Progenitor cell of endocrine pancreas (in vitro differentiated cells): ENCODE measurements around the gene PIK3IP1. TPM values are rescaled to one million over a fixed set of nuclear protein-coding genes. Genes with fewer than 3 reads are reported as not detected.

Experiments
- DNase-seq: peaks from one replicate; pipeline ENCODE4 v3.0.0; 2021; ENCODE audit warnings: low spot score; ENCODE audit not compliant: unreplicated experiment
- H3K27ac Mint-ChIP-seq: 2 replicates; pipeline ENCODE4 v1.8.0; 2021; ENCODE audit warnings: mild to moderate bottlenecking, moderate library complexity, mixed read lengths
- H3K27me3 Mint-ChIP-seq: 2 replicates; pipeline ENCODE4 v1.8.0; 2021; ENCODE audit warnings: mixed read lengths
- H3K36me3 Mint-ChIP-seq: 2 replicates; pipeline ENCODE4 v1.8.0; 2022; ENCODE audit warnings: mixed read lengths; ENCODE audit not compliant: insufficient read depth
- H3K4me1 Mint-ChIP-seq: 2 replicates; pipeline ENCODE4 v1.8.0; 2021; ENCODE audit warnings: low read depth, mixed read lengths
- H3K4me3 Mint-ChIP-seq: 2 replicates; pipeline ENCODE4 v1.8.0; 2021; ENCODE audit warnings: low read depth, mild to moderate bottlenecking, moderate library complexity, mixed read lengths
- H3K9me3 Mint-ChIP-seq: 2 replicates; pipeline ENCODE4 v1.8.0; 2021; ENCODE audit warnings: low read depth, mixed read lengths
- CTCF ChIP-seq: fragments of 200-600 bp; sonication (generic); IDR thresholded peaks from one replicate; pipeline ENCODE4 v1.5.0; 2021; ENCODE audit warnings: antibody characterized with exemption, mild to moderate bottlenecking; ENCODE audit not compliant: unreplicated experiment
- total RNA-seq: library from RNA; stranded (reverse); gene quantifications from 2 replicates; pipeline ENCODE4 v1.2.1, GENCODE V29; 2021

The PIK3IP1 gene
- total RNA-seq, 1 donor from 2014 or later, result 7.6 TPM

DNA sequence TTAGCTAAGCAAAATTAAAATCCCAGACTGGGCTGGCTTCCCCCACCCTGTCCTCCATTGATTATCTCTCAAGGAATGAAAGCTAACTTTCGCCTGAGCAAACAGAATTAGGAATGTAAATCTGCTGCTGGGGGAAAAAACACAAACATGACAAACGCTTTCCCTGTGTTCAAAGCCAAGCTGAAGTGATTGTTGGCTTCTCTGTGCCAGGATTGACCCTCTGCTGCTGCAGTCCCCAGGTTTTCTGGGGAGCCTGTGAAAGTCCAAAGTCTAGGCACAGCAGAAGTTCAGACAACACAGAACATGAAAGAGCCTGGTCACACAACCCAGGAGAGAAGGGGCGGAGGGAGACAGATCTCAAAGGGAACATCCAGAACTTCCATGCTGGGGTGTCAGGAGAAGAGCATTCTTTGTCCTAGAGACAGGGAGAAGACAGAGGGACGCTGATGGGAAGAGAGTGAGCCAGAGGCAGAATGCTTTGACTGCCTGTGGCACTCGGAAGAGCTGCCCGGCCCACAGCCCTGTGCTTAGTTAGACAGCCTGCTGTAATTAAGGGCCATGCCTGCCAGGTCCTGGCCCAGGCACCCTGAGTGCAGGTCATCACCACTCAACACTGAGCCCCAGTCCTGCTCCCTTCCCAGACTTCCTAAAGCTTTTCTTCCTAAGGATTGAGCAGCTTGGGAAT is 47.0 kb upstream of the PIK3IP1 start:
- H3K27ac Mint-ChIP-seq, result peak overlapping the region; percentile 92
- peaks cover 27% of the 10 kb centered on the region for H3K36me3 Mint-ChIP-seq
- no peaks in the 10 kb centered on the region for H3K9me3 Mint-ChIP-seq
- DNase-seq, result no peak
- H3K27me3 Mint-ChIP-seq, result no peaks in the 10 kb centered on the region
- H3K4me3 Mint-ChIP-seq, result peak overlapping the region; percentile 49
- TF ChIP-seq CTCF, result no peak
- peaks cover 60% of the 10 kb centered on the region for H3K4me1 Mint-ChIP-seq

DNA sequence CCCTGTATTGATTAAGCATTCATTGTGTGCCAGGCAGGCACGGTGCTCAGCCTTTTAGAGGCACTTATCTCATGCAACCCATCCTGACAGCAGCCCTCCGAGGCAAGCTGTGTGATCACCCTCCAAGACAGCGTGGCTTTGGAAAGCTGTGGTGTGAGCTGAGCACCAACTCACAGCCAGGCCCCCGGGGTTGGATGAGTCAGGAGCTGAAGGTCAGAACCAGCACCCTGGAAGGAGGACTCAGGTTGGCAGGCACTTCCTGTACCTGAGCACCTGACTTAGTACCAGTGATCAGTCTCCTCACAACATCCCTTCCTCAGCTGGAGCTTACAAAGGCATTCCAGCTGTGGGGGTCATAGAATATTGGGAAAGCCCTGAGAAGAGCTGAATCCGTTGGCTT is 44.9 kb upstream of the PIK3IP1 start:
- Mint-ChIP-seq H3K4me1 (peaks cover 50% of the 10 kb centered on the region), H3K4me3 (no peak overlapping the region), H3K27me3 (no peaks in the 10 kb centered on the region), H3K36me3 (peaks cover 35% of the 10 kb centered on the region), H3K9me3 (no peaks in the 10 kb centered on the region), H3K27ac (no peak overlapping the region)
- no peak for TF ChIP-seq CTCF
- DNase-seq, result no peak

DNA sequence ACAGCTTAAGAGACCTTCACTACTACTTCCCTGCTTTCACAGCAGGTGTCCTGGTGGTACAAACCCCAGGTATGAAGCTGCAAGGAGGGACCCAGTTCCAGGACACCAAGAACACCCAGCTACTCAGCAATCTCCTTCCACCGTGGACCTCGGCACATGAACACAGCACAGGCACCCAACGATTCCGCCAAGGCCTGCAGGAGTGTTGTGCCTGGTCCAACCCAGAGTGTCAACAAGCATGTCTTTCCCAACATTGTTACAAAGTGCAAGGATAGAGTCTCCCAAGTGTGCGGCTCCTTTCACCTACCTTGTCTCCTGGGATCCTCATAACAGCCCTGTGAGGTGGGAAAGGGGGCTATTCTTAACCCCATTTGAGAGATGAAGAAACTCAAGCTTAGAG is 42.0 kb upstream of the PIK3IP1 start:
- H3K4me3 Mint-ChIP-seq, result no peak overlapping the region
- TF ChIP-seq CTCF, result no peak
- no peaks in the 10 kb centered on the region for H3K27me3 Mint-ChIP-seq
- no peak overlapping the region for H3K27ac Mint-ChIP-seq
- no peaks in the 10 kb centered on the region for H3K9me3 Mint-ChIP-seq
- peaks cover 36% of the 10 kb centered on the region for H3K36me3 Mint-ChIP-seq
- DNase-seq, result no peak
- H3K4me1 Mint-ChIP-seq, result peaks cover 24% of the 10 kb centered on the region

GRCh38 chr22:31333641-31334040 is 41.4 kb upstream of the PIK3IP1 start:
- Mint-ChIP-seq H3K27ac (no peak overlapping the region), H3K36me3 (peaks cover 35% of the 10 kb centered on the region), H3K4me3 (no peak overlapping the region), H3K9me3 (no peaks in the 10 kb centered on the region), H3K4me1 (peaks cover 18% of the 10 kb centered on the region), H3K27me3 (no peaks in the 10 kb centered on the region)
- TF ChIP-seq CTCF, result no peak
- no peak for DNase-seq

DNA sequence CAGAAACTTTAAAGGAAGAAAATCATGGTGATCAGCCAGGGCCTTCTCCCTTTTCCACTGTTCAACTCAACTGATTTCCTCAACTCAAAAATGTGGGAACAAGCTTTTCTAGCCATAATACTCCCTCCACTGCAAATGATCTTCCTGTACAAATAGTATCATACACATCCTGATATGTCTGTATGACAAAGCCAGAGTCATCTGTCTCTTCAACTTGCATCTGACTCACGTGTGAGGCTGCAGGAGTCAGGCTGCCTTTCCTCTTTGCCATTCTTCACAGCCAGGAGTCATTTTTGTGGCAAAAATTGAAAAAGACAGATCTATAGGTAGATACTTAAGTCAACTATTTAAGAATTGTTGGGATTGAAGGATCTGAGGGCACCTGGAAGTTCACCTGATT is 40.6 kb upstream of the PIK3IP1 start:
- Mint-ChIP-seq H3K4me1 (peaks cover 16% of the 10 kb centered on the region), H3K27ac (no peak overlapping the region), H3K27me3 (no peaks in the 10 kb centered on the region), H3K9me3 (no peaks in the 10 kb centered on the region), H3K36me3 (peaks cover 35% of the 10 kb centered on the region), H3K4me3 (no peak overlapping the region)
- TF ChIP-seq CTCF, result no peak
- DNase-seq, result no peak
